Gastrocnemius medialis (tissue), 4 donors: ENCODE results near the gene TTC21B. TPM values are rescaled to one million over a fixed set of nuclear protein-coding genes. Genes with fewer than 3 reads are reported as not detected.
A peak's percentile ranks its signal among the peaks of the same experiment; 100 is the strongest.

Experiments
- ATAC-seq, 2 donors: fragments of 150-250 bp; one replicate each; pipeline ENCODE4 v1.9.1; 2016
- DNase-seq, 2 donors: peaks; one replicate each; pipeline ENCODE4 v3.0.0-alpha.2; 2019
- H3K27ac ChIP-seq, 4 donors: fragments of 200-600 bp; sonication (generic); 1 replicate in 1 of 4; 2 replicates in 3 of 4; pipeline ENCODE4 v1.5.1; 2016 to 2018; ENCODE audit warnings: mild to moderate bottlenecking in 2 of 4, moderate library complexity in 1 of 4
- H3K27me3 ChIP-seq, 3 donors: fragments of 200-600 bp; sonication (generic) in 2 of 3; 1 replicate in 1 of 3; 2 replicates in 2 of 3; pipeline versions ENCODE4 v1.5.1 to v1.6.0; 2016 to 2019; ENCODE audit warnings: mild to moderate bottlenecking in 1 of 3, moderate library complexity in 1 of 3
- H3K36me3 ChIP-seq, 2 donors: fragments of 200-600 bp; sonication (generic) in 1 of 2; one replicate each; pipeline ENCODE4 v1.5.1; 2017 to 2018
- H3K4me1 ChIP-seq, 2 donors: fragments of 200-600 bp; sonication (generic) in 1 of 2; one replicate each; pipeline ENCODE4 v1.5.1; 2016 to 2017; ENCODE audit warnings: mild to moderate bottlenecking in 2 of 2
- H3K4me3 ChIP-seq, 4 donors: fragments of 200-600 bp; sonication (generic) in 3 of 4; 1 replicate in 1 of 4; 2 replicates in 3 of 4; pipeline ENCODE4 v1.5.1; 2016 to 2019; ENCODE audit warnings: mild to moderate bottlenecking in 2 of 4
- H3K9me3 ChIP-seq, 3 donors: fragments of 200-600 bp; sonication (generic) in 2 of 3; 1 replicate in 1 of 3; 2 replicates in 2 of 3; pipeline ENCODE4 v1.5.1; 2016 to 2019
- CTCF ChIP-seq, 5 experiments: fragments of 450-650 bp in 3 of 5; fragments of 200-600 bp in 2 of 5; sonication (generic) in 2 of 5; IDR thresholded peaks in 4 of 5; conservative IDR thresholded peaks in 1 of 5; 1 replicate in 4 of 5; 2 replicates in 1 of 5; pipeline ENCODE4 v1.5.1; 2016 to 2019; ENCODE audit warnings: antibody characterized with exemption in 5 of 5, mild to moderate bottlenecking in 3 of 5, moderate library complexity in 3 of 5
- POLR2A ChIP-seq, 2 donors: fragments of 450-650 bp; IDR thresholded peaks; one replicate each; pipeline ENCODE4 v1.6.1; 2017; ENCODE audit warnings: antibody characterized with exemption in 2 of 2, mild to moderate bottlenecking in 2 of 2, moderate library complexity in 2 of 2
- in situ Hi-C, 4 donors: fragments of 200-750 bp; cut with MboI; loops; one replicate each; pipeline versions ENCODE4 v1.15.0 to v1.8.0; 2017; ENCODE audit warnings: low sequenced_read_pairs in 4 of 4
- intact Hi-C: fragments of 100-400 bp; cut with DNase I; formaldehyde crosslinking; loops from one replicate; pipeline ENCODE4 v1.15.1; 2023; ENCODE audit warnings: low total_unique reads
- total RNA-seq, 4 donors: library from RNA; depleted of rRNA; stranded (reverse); fragments of >200 nt; gene quantifications; one replicate each; pipeline versions ENCODE4 v1.1.0 to v1.2.3, GENCODE V29; 2016

The TTC21B gene
- total RNA-seq, 4 donors from 2014 or later = 11.2 to 17.8 (median 13.0) TPM

GRCh38 chr2:165953306-165953654 lies 296 bp downstream of the TTC21B start:
- Histone ChIP-seq H3K27me3 (no peaks in the 10 kb centered on the region), H3K4me3 (peak overlapping the region; percentile 77 to 96 (median 84)), H3K27ac (peak overlapping the region; percentile 85 to 93 (median 88)), H3K9me3 (no peaks in the 10 kb centered on the region), H3K4me1 (peaks cover 23 to 28% of the 10 kb centered on the region in 2 donors), H3K36me3 (peaks cover 0 to 9% of the 10 kb centered on the region in 2 donors)
- in situ Hi-C loops = loop anchor here in 3 of 4 donors (10.0 to 25.0 kb wide), 2 partner anchors 172 to 184 kb away; partner anchors contain the start of gene SCN1A (in 3 of the 3)
- TF ChIP-seq POLR2A (IDR thresholded peaks at IDR 0.05) = no peak
- no peak for TF ChIP-seq CTCF (IDR thresholded peaks at IDR 0.05 in 4 of 5, conservative IDR thresholded peaks at IDR 0.05 in 1 of 5)
- intact Hi-C loops = no loop called here
- peak; percentile 45 to 58 for ATAC-seq
- DNase-seq = peak in 1 of 2 donors; percentile 17

- in situ Hi-C loops = loop anchor here in 3 of 4 donors (10.0 to 25.0 kb wide), 2 partner anchors 172 to 185 kb away; partner anchors contain the start of gene SCN1A (in 3 of the 3)
- peaks cover 0 to 14% of the 10 kb centered on the region in 2 donors for H3K36me3 ChIP-seq
- H3K9me3 ChIP-seq = no peaks in the 10 kb centered on the region
- H3K27me3 ChIP-seq = no peaks in the 10 kb centered on the region
- TF ChIP-seq CTCF (IDR thresholded peaks at IDR 0.05 in 4 of 5, conservative IDR thresholded peaks at IDR 0.05 in 1 of 5) = no peak
- TF ChIP-seq POLR2A (IDR thresholded peaks at IDR 0.05) = no peak
- intact Hi-C loops = no loop called here
- H3K4me3 ChIP-seq = peak overlapping the region; percentile 77 to 96 (median 84)
- H3K4me1 ChIP-seq = peaks cover 23 to 28% of the 10 kb centered on the region in 2 donors
- DNase-seq (no peak), ATAC-seq (no peak)
- peak overlapping the region; percentile 85 to 93 (median 88) for H3K27ac ChIP-seq
These were observed 800 bp downstream of the TTC21B start for GRCh38 chr2:165952741-165953211.

- Histone ChIP-seq H3K27me3 (no peaks in the 10 kb centered on the region), H3K9me3 (no peaks in the 10 kb centered on the region), H3K4me3 (peak overlapping the region in 1 of 4 donors; percentile 77), H3K36me3 (peaks cover 0 to 20% of the 10 kb centered on the region in 2 donors), H3K27ac (no peak overlapping the region), H3K4me1 (peaks cover 23 to 28% of the 10 kb centered on the region in 2 donors)
- intact Hi-C loops = no loop called here
- in situ Hi-C loops = loop anchor here in 3 of 4 donors (10.0 to 25.0 kb wide), 2 partner anchors 173 to 185 kb away; partner anchors contain the start of gene SCN1A (in 3 of the 3)
- no peak for TF ChIP-seq POLR2A (IDR thresholded peaks at IDR 0.05)
- TF ChIP-seq CTCF (IDR thresholded peaks at IDR 0.05 in 4 of 5, conservative IDR thresholded peaks at IDR 0.05 in 1 of 5) = no peak
- ATAC-seq (no peak), DNase-seq (no peak)
These were observed 1.5 kb downstream of the TTC21B start for GRCh38 chr2:165952085-165952484.

GRCh38 chr2:165950438-165950837 lies 3.1 kb downstream of the TTC21B start:
- no peak overlapping the region for H3K4me3 ChIP-seq
- ATAC-seq = no peak
- H3K27me3 ChIP-seq = no peaks in the 10 kb centered on the region
- H3K36me3 ChIP-seq = peaks cover 0 to 25% of the 10 kb centered on the region in 2 donors
- DNase-seq = no peak
- in situ Hi-C loops (loop anchor here in 3 of 4 donors (10.0 to 25.0 kb wide), 2 partner anchors 174 to 187 kb away; partner anchors contain the start of gene SCN1A (in 3 of the 3)), intact Hi-C loops (no loop called here)
- H3K27ac ChIP-seq = no peak overlapping the region
- H3K4me1 ChIP-seq = peaks cover 23 to 28% of the 10 kb centered on the region in 2 donors
- no peaks in the 10 kb centered on the region for H3K9me3 ChIP-seq
- TF ChIP-seq POLR2A (IDR thresholded peaks at IDR 0.05) = no peak
- TF ChIP-seq CTCF (IDR thresholded peaks at IDR 0.05 in 4 of 5, conservative IDR thresholded peaks at IDR 0.05 in 1 of 5) = no peak
